ENCODE results near the gene TTC28. TPM values are rescaled to one million over a fixed set of nuclear protein-coding genes. Genes with fewer than 3 reads are reported as not detected.

Gene TTC28
- total and polyA plus RNA-seq, 10 of the 15 experiments (the other 5 are each of a cell fraction or from before 2014, with no cell fraction given) = 0.15 to 8.4 (median 1.4) TPM

DNA sequence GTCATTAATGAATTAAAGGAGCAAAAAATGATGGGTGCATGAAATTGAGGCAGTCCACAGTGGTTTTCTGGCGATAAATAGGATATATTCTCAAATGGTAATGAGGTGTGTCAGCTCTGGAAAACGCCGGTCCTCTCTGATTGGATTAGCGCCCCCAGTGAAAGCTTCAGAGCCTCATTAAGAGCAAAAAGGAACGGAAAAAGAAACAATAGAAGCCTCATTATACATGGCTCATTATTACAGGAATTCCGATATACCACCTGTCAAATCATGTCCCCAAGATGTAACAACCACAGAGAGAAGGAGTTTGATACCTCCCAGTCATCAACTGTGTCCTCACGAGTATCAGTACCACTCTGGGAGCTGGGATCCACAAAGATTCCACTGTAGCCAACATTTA lies 584.9 kb downstream of the TTC28 start:
- ChIA-PET CTCF (interaction anchor here (1.0 to 1.4 kb wide), 3 partner anchors 18 to 43 kb away, joined by 3 to 6 read pairs (median 3); no protein-coding TSS in a partner anchor), SMC1A (ENCODE audit: uncharacterized antibody, unreplicated experiment) (interaction anchor here (0.6 kb wide), 1 partner anchor 14 kb away, joined by 3 read pairs; no protein-coding TSS in a partner anchor), RAD21 (ENCODE audit: unreplicated experiment) (no interaction called here), POLR2A (no interaction called here)
- 17% methylated on average over 7 of the region's 7 CpGs for WGBS (ENCODE audit: insufficient coverage, insufficient replicate concordance, low lambda C conversion rate, missing lambda C conversion rate)
- H3K9me3 ChIP-seq (replicated peaks; ENCODE audit: control insufficient read depth, insufficient read depth, low read length) = no peaks in the 10 kb centered on the region
- H3K27me3 ChIP-seq (replicated peaks in 1 of 2; ENCODE audit: control insufficient read depth in 2 of 2, insufficient read depth in 2 of 2, low read length in 1 of 2) = peaks cover 0 to 5% of the 10 kb centered on the region in 2 experiments; a peak in 2 of 4 replicates
- intact Hi-C loops (cut with micrococcal nuclease; ENCODE audit: unreplicated experiment) = no loop called here
- ATAC-seq (no peak), FAIRE-seq (no peak), DNase-seq (ENCODE audit: low read depth, low spot score) (no peak)
- H3K9ac ChIP-seq (ENCODE audit: control insufficient read depth, insufficient read depth, low read length) = no peak overlapping the region
- H3K27ac ChIP-seq (ENCODE audit: control insufficient read depth, insufficient read depth) = no peak overlapping the region
- in situ Hi-C loops (cut with MboI) = no loop called here
- no TSS peak for BruUV-seq (replicated peaks)
- no peak overlapping the region for H3K4me3 ChIP-seq
- H2AFZ ChIP-seq (ENCODE audit: control insufficient read depth, low read depth, low read length) = no peak overlapping the region
- H3K79me2 ChIP-seq (ENCODE audit: control insufficient read depth, insufficient read depth, low read length) = no peaks in the 10 kb centered on the region
- TF ChIP-seq NFYA (IDR thresholded peaks at IDR 0.05; ENCODE audit: borderline replicate concordance, low read depth, low read length) = no peak
- TF ChIP-seq SP1 (IDR thresholded peaks at IDR 0.05; ENCODE audit: low read depth, low read length) = no peak
- no peak for TF ChIP-seq FOXM1 (IDR thresholded peaks at IDR 0.05; ENCODE audit: low read depth, low read length)
- TF ChIP-seq KDM1A (IDR thresholded peaks at IDR 0.05; ENCODE audit: borderline replicate concordance) = no peak
- TF ChIP-seq PBX3 (IDR thresholded peaks at IDR 0.05; ENCODE audit: insufficient replicate concordance, low read depth, low read length) = no peak
- TF ChIP-seq ATF2 (IDR thresholded peaks at IDR 0.05; ENCODE audit: low read length) = no peak
- TF ChIP-seq TCF12 (IDR thresholded peaks at IDR 0.05; ENCODE audit: low read depth, low read length) = no peak
- no peak for TF ChIP-seq PML (IDR thresholded peaks at IDR 0.05; ENCODE audit: low read length)
- H3K4me1 ChIP-seq (ENCODE audit: control insufficient read depth, insufficient read depth, low read length) = no peaks in the 10 kb centered on the region
- no peaks in the 10 kb centered on the region for H3K36me3 ChIP-seq (ENCODE audit: control insufficient read depth in 2 of 2, insufficient read depth in 2 of 2, low read length in 1 of 2)
- no peak overlapping the region for H3K4me2 ChIP-seq (ENCODE audit: control insufficient read depth, insufficient read depth)
- no peaks in the 10 kb centered on the region for H4K20me1 ChIP-seq (ENCODE audit: control insufficient read depth, insufficient read depth)

Measured in GM12878 (cell line).